ENCODE data around the gene ESYT3. TPM values are rescaled to one million over a fixed set of nuclear protein-coding genes. Genes with fewer than 3 reads are reported as not detected.

Gene ESYT3
- total RNA-seq, 1 donor from 2014 or later, result 40.3 TPM

GRCh38 chr3:138440121-138440521 lies 5.7 kb downstream of the ESYT3 start:
- peak; percentile 79 to 83 for ATAC-seq
- Histone ChIP-seq H3K9me3 (no peaks in the 10 kb centered on the region), H3K4me3 (no peak overlapping the region), H3K4me1 (peaks cover 48% of the 10 kb centered on the region), H3K27me3 (ENCODE audit: low read depth) (peaks cover 9% of the 10 kb centered on the region), H3K27ac (peak overlapping the region; percentile 36), H3K36me3 (no peaks in the 10 kb centered on the region)
- intact Hi-C loops (cut with DNase I), result no loop called here
- no peak for TF ChIP-seq CTCF (IDR thresholded peaks at IDR 0.05)
- peak; percentile 90 for DNase-seq

GRCh38 chr3:138440596-138440995 lies 6.2 kb downstream of the ESYT3 start:
- peaks cover 4% of the 10 kb centered on the region for H3K27me3 ChIP-seq (ENCODE audit: low read depth)
- H3K4me1 ChIP-seq, result peaks cover 43% of the 10 kb centered on the region
- DNase-seq, result no peak
- H3K9me3 ChIP-seq, result no peaks in the 10 kb centered on the region
- no peak overlapping the region for H3K4me3 ChIP-seq
- no peak for TF ChIP-seq CTCF (IDR thresholded peaks at IDR 0.05)
- H3K27ac ChIP-seq, result peak overlapping the region; percentile 36
- intact Hi-C loops (cut with DNase I), result no loop called here
- no peak for ATAC-seq
- H3K36me3 ChIP-seq, result no peaks in the 10 kb centered on the region

- Histone ChIP-seq H3K27me3 (ENCODE audit: low read depth) (no peaks in the 10 kb centered on the region), H3K4me3 (no peak overlapping the region), H3K27ac (peak overlapping the region; percentile 36), H3K4me1 (peaks cover 40% of the 10 kb centered on the region), H3K36me3 (no peaks in the 10 kb centered on the region), H3K9me3 (no peaks in the 10 kb centered on the region)
- ATAC-seq, result no peak
- TF ChIP-seq CTCF (IDR thresholded peaks at IDR 0.05), result no peak
- no peak for DNase-seq
- intact Hi-C loops (cut with DNase I), result no loop called here
Measured at GRCh38 chr3:138441256-138441655, 6.8 kb downstream of the ESYT3 start.

- intact Hi-C loops (cut with DNase I), result no loop called here
- TF ChIP-seq CTCF (IDR thresholded peaks at IDR 0.05), result no peak
- H3K36me3 ChIP-seq, result no peaks in the 10 kb centered on the region
Measured at GRCh38 chr3:138441742-138442141, 7.3 kb downstream of the ESYT3 start.

GRCh38 chr3:138442433-138442832 lies 8.0 kb downstream of the ESYT3 start:
- H3K9me3 ChIP-seq, result no peaks in the 10 kb centered on the region
- ATAC-seq (peak in 1 of 2 donors; percentile 19), DNase-seq (no peak)
- no peak overlapping the region for H3K27ac ChIP-seq
- no peaks in the 10 kb centered on the region for H3K27me3 ChIP-seq (ENCODE audit: low read depth)
- no peaks in the 10 kb centered on the region for H3K36me3 ChIP-seq
- H3K4me3 ChIP-seq, result no peak overlapping the region
- intact Hi-C loops (cut with DNase I), result no loop called here
- no peak for TF ChIP-seq CTCF (IDR thresholded peaks at IDR 0.05)
- H3K4me1 ChIP-seq, result peaks cover 34% of the 10 kb centered on the region

More at GRCh38 chr3:138441742-138442141, 7.3 kb downstream of the ESYT3 start:
- DNase-seq, result no peak
- no peak overlapping the region for H3K4me3 ChIP-seq
- no peak for ATAC-seq
- peak overlapping the region; percentile 36 for H3K27ac ChIP-seq
- H3K27me3 ChIP-seq (ENCODE audit: low read depth), result no peaks in the 10 kb centered on the region
- no peaks in the 10 kb centered on the region for H3K9me3 ChIP-seq
- peaks cover 39% of the 10 kb centered on the region for H3K4me1 ChIP-seq

GRCh38 chr3:138443091-138443490 lies 8.7 kb downstream of the ESYT3 start:
- TF ChIP-seq CTCF (IDR thresholded peaks at IDR 0.05), result no peak
- no peak overlapping the region for H3K27ac ChIP-seq
- DNase-seq (no peak), ATAC-seq (no peak)
- no peak overlapping the region for H3K4me3 ChIP-seq
- H3K4me1 ChIP-seq, result peaks cover 34% of the 10 kb centered on the region
- no peaks in the 10 kb centered on the region for H3K9me3 ChIP-seq
- no peaks in the 10 kb centered on the region for H3K27me3 ChIP-seq (ENCODE audit: low read depth)
- H3K36me3 ChIP-seq, result no peaks in the 10 kb centered on the region
- intact Hi-C loops (cut with DNase I), result no loop called here
